ENCODE results near the gene TEX22.

Gene TEX22

GRCh38 chr14:105415481-105416428, 17.4 kb downstream of the TEX22 start:
- Histone ChIP-seq H3K4me3 (ENCODE audit: low read depth in 1 of 2, low read length in 1 of 2) (no peak overlapping the region), H3K27me3 (peaks cover 82% of the 10 kb centered on the region), H3K36me3 (no peaks in the 10 kb centered on the region), H3K9me3 (no peaks in the 10 kb centered on the region), H3K27ac (no peak overlapping the region), H3K4me1 (ENCODE audit: control insufficient read depth in 1 of 2, insufficient read depth in 1 of 2, low read depth in 1 of 2, low read length in 1 of 2) (peaks cover 11 to 28% of the 10 kb centered on the region in 2 experiments)
- TF ChIP-seq, protein P1, sequence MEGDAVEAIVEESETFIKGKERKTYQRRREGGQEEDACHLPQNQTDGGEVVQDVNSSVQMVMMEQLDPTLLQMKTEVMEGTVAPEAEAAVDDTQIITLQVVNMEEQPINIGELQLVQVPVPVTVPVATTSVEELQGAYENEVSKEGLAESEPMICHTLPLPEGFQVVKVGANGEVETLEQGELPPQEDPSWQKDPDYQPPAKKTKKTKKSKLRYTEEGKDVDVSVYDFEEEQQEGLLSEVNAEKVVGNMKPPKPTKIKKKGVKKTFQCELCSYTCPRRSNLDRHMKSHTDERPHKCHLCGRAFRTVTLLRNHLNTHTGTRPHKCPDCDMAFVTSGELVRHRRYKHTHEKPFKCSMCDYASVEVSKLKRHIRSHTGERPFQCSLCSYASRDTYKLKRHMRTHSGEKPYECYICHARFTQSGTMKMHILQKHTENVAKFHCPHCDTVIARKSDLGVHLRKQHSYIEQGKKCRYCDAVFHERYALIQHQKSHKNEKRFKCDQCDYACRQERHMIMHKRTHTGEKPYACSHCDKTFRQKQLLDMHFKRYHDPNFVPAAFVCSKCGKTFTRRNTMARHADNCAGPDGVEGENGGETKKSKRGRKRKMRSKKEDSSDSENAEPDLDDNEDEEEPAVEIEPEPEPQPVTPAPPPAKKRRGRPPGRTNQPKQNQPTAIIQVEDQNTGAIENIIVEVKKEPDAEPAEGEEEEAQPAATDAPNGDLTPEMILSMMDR (IDR thresholded peaks at IDR 0.05) = no peak

DNA sequence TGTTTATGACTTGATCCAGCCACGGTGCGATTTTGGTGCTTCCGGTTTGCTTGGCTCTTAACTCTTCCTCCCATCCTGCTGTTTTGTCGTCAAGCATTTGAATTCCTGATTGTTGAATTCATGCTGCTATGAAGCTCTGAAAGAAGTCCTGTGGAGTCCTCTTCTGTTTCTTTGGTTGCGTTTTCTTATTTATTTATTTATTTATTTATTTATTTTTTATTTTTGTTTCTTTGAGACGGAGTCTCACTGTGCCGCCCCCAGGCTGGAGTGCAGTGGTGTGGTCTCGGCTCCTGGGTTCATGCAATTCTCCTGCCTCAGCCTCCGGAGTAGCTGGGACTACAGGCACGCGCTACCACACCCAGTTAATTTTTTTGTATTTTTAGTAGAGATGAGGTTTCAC, 18.3 kb downstream of the TEX22 start:
- no peak overlapping the region for H3K27ac ChIP-seq
- H3K36me3 ChIP-seq = no peaks in the 10 kb centered on the region
- H3K4me1 ChIP-seq (ENCODE audit: control insufficient read depth in 1 of 2, insufficient read depth in 1 of 2, low read depth in 1 of 2, low read length in 1 of 2) = peaks cover 14 to 31% of the 10 kb centered on the region in 2 experiments
- TF ChIP-seq, protein P1 (IDR thresholded peaks at IDR 0.05) = no peak
- peaks cover 74% of the 10 kb centered on the region for H3K27me3 ChIP-seq
- no peaks in the 10 kb centered on the region for H3K9me3 ChIP-seq
- no peak overlapping the region for H3K4me3 ChIP-seq (ENCODE audit: low read depth in 1 of 2, low read length in 1 of 2)

GRCh38 chr14:105417690-105418121, 19.4 kb downstream of the TEX22 start:
- no peaks in the 10 kb centered on the region for H3K9me3 ChIP-seq

GRCh38 chr14:105418269-105419194, 20.2 kb downstream of the TEX22 start:
- Histone ChIP-seq H3K4me1 (ENCODE audit: control insufficient read depth in 1 of 2, insufficient read depth in 1 of 2, low read depth in 1 of 2, low read length in 1 of 2) (peaks cover 14 to 32% of the 10 kb centered on the region in 2 experiments), H3K27me3 (peaks cover 56% of the 10 kb centered on the region), H3K4me3 (ENCODE audit: low read depth in 1 of 2, low read length in 1 of 2) (peak overlapping the region in 1 of 2 experiments; percentile 54), H3K9me3 (no peaks in the 10 kb centered on the region), H3K27ac (no peak overlapping the region), H3K36me3 (no peaks in the 10 kb centered on the region)
- TF ChIP-seq, protein P1 (IDR thresholded peaks at IDR 0.05) = no peak

More at GRCh38 chr14:105417690-105418121, 19.4 kb downstream of the TEX22 start:
- TF ChIP-seq, protein P1 (IDR thresholded peaks at IDR 0.05) = no peak
- Histone ChIP-seq H3K4me3 (ENCODE audit: low read depth in 1 of 2, low read length in 1 of 2) (no peak overlapping the region), H3K36me3 (no peaks in the 10 kb centered on the region), H3K4me1 (ENCODE audit: control insufficient read depth in 1 of 2, insufficient read depth in 1 of 2, low read depth in 1 of 2, low read length in 1 of 2) (peaks cover 14 to 32% of the 10 kb centered on the region in 2 experiments), H3K27ac (no peak overlapping the region), H3K27me3 (peaks cover 64% of the 10 kb centered on the region)

Data from neutrophil (primary cell).